A673 (cell line): ENCODE results near the gene OLIG2. TPM values are rescaled to one million over a fixed set of nuclear protein-coding genes. Genes with fewer than 3 reads are reported as not detected.

ENCODE experiments used
- BruUV-seq: library from RNA; stranded (reverse); fragments of 400-500 nt; replicated peaks from 2 replicates; lab custom pipeline; 2021; lab: Mats Ljungman, UMichigan
- CTCF ChIA-PET: fragments of 300-600 bp; sonication (Branson Sonifier 250); formaldehyde crosslinking; loops from one replicate; lab custom pipeline; 2022; ENCODE audit warnings: antibody characterized with exemption; lab: Charles Lee
- POLR2A ChIA-PET: fragments of 300-600 bp; sonication (Branson Sonifier 250); formaldehyde crosslinking; loops from one replicate; lab custom pipeline; 2022; ENCODE audit warnings: antibody characterized with exemption; ENCODE audit not compliant: low non-redundant PET; lab: Charles Lee
- DNase-seq: peaks from one replicate; pipeline ENCODE4 v3.0.0-alpha.2; 2015; ENCODE audit warnings: low spot score
- H3K27ac ChIP-seq: fragments of 200-600 bp; sonication (generic); 2 replicates; pipeline ENCODE4 v1.5.1; 2016; ENCODE audit warnings: mixed run types, low read depth, mild to moderate bottlenecking, mixed read lengths, antibody characterized with exemption, low read length; ENCODE audit not compliant: poor library complexity, severe bottlenecking
- H3K27me3 ChIP-seq: fragments of 200-600 bp; sonication (generic); replicated peaks from 2 replicates; pipeline ENCODE4 v1.6.1; 2017; ENCODE audit warnings: mixed run types, low read depth, mild to moderate bottlenecking, mixed read lengths, antibody characterized with exemption, low read length; ENCODE audit not compliant: insufficient read depth, poor library complexity
- H3K36me3 ChIP-seq: fragments of 200-600 bp; sonication (generic); 2 replicates; pipeline ENCODE4 v1.6.1; 2016; ENCODE audit warnings: mixed run types, mild to moderate bottlenecking, mixed read lengths, antibody characterized with exemption, low read length; ENCODE audit not compliant: insufficient read depth, poor library complexity, severe bottlenecking
- H3K4me1 ChIP-seq: fragments of 200-600 bp; sonication (generic); 2 replicates; pipeline ENCODE4 v1.6.1; 2017; ENCODE audit warnings: mixed run types, mild to moderate bottlenecking, mixed read lengths, antibody characterized with exemption, low read length; ENCODE audit not compliant: insufficient read depth, poor library complexity, severe bottlenecking
- H3K4me3 ChIP-seq: fragments of 200-600 bp; sonication (generic); 2 replicates; pipeline ENCODE4 v1.5.1; 2016; ENCODE audit warnings: low read depth, mixed run types, mild to moderate bottlenecking, mixed read lengths, low read length; ENCODE audit not compliant: poor library complexity, severe bottlenecking
- H3K9me3 ChIP-seq: fragments of 200-600 bp; sonication (generic); 2 replicates; pipeline ENCODE4 v1.6.1; 2016; ENCODE audit warnings: mixed run types, low read depth, mild to moderate bottlenecking, mixed read lengths, antibody characterized with exemption, low read length; ENCODE audit not compliant: poor library complexity, severe bottlenecking
- EZH2 ChIP-seq: fragments of 200-600 bp; sonication (generic); IDR thresholded peaks from 2 replicates; pipeline ENCODE4 v1.6.1; 2017; ENCODE audit warnings: borderline replicate concordance, low read depth, mild to moderate bottlenecking, mixed read lengths, antibody characterized with exemption, low read length; ENCODE audit not compliant: poor library complexity, severe bottlenecking
- intact Hi-C: fragments of 100-400 bp; cut with micrococcal nuclease; formaldehyde crosslinking; loops from one replicate; pipeline ENCODE4 v1.10.0; 2022; ENCODE audit not compliant: unreplicated experiment
- total RNA-seq: library from RNA; stranded (reverse); gene quantifications from 2 replicates; pipeline ENCODE4 v1.2.3, GENCODE V29; 2021
- TF ChIP-seq, protein P1 (sequence below): fragments of 300-800, 200-600 bp; sonication (generic); conservative IDR thresholded peaks from 2 replicates; pipeline ENCODE4 v1.5.1; 2017; ENCODE audit warnings: low read depth, mild to moderate bottlenecking, antibody characterized with exemption, low read length, moderate library complexity, mixed read lengths

OLIG2 gene
- total RNA-seq, 1 experiment from 2014 or later = not detected

DNA sequence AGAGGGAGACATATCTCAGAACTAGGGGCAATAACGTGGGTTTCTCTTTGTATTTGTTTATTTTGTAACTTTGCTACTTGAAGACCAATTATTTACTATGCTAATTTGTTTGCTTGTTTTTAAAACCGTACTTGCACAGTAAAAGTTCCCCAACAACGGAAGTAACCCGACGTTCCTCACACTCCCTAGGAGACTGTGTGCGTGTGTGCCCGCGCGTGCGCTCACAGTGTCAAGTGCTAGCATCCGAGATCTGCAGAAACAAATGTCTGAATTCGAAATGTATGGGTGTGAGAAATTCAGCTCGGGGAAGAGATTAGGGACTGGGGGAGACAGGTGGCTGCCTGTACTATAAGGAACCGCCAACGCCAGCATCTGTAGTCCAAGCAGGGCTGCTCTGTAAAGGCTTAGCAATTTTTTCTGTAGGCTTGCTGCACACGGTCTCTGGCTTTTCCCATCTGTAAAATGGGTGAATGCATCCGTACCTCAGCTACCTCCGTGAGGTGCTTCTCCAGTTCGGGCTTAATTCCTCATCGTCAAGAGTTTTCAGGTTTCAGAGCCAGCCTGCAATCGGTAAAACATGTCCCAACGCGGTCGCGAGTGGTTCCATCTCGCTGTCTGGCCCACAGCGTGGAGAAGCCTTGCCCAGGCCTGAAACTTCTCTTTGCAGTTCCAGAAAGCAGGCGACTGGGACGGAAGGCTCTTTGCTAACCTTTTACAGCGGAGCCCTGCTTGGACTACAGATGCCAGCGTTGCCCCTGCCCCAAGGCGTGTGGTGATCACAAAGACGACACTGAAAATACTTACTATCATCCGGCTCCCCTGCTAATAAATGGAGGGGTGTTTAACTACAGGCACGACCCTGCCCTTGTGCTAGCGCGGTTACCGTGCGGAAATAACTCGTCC is 1.3 kb upstream of the OLIG2 start:
- no peak for DNase-seq
- CTCF ChIA-PET = no interaction called here

DNA sequence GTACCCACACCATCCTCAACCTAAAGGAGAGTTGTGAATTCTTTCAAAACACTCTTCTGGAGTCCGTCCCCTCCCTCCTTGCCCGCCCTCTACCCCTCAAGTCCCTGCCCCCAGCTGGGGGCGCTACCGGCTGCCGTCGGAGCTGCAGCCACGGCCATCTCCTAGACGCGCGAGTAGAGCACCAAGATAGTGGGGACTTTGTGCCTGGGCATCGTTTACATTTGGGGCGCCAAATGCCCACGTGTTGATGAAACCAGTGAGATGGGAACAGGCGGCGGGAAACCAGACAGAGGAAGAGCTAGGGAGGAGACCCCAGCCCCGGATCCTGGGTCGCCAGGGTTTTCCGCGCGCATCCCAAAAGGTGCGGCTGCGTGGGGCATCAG is 638 bp upstream of the OLIG2 start:
- Histone ChIP-seq H3K4me1 (no peaks in the 10 kb centered on the region), H3K4me3 (no peak overlapping the region), H3K27ac (no peak overlapping the region), H3K36me3 (no peaks in the 10 kb centered on the region), H3K27me3 (peaks cover 99% of the 10 kb centered on the region), H3K9me3 (no peaks in the 10 kb centered on the region)
- POLR2A ChIA-PET = no interaction called here
- CTCF ChIA-PET = interaction anchor here (0.6 kb wide), 1 partner anchor 948 kb away, joined by 3 read pairs; no protein-coding TSS in a partner anchor
- no peak for DNase-seq
- TF ChIP-seq, protein P1, sequence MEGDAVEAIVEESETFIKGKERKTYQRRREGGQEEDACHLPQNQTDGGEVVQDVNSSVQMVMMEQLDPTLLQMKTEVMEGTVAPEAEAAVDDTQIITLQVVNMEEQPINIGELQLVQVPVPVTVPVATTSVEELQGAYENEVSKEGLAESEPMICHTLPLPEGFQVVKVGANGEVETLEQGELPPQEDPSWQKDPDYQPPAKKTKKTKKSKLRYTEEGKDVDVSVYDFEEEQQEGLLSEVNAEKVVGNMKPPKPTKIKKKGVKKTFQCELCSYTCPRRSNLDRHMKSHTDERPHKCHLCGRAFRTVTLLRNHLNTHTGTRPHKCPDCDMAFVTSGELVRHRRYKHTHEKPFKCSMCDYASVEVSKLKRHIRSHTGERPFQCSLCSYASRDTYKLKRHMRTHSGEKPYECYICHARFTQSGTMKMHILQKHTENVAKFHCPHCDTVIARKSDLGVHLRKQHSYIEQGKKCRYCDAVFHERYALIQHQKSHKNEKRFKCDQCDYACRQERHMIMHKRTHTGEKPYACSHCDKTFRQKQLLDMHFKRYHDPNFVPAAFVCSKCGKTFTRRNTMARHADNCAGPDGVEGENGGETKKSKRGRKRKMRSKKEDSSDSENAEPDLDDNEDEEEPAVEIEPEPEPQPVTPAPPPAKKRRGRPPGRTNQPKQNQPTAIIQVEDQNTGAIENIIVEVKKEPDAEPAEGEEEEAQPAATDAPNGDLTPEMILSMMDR = peak; percentile 19; the same call in 1 of the 2 replicates
- TF ChIP-seq EZH2 = no peak
- no TSS peak for BruUV-seq
- intact Hi-C loops = no loop called here

More for the DNA sequence above, 1.3 kb upstream of the OLIG2 start:
- BruUV-seq = no TSS peak
- Histone ChIP-seq H3K27ac (no peak overlapping the region), H3K4me3 (no peak overlapping the region), H3K4me1 (no peaks in the 10 kb centered on the region), H3K27me3 (peaks cover 99% of the 10 kb centered on the region), H3K9me3 (no peaks in the 10 kb centered on the region), H3K36me3 (no peaks in the 10 kb centered on the region)
- intact Hi-C loops = no loop called here
- peak; percentile 75 for TF ChIP-seq EZH2
- TF ChIP-seq, protein P1 = no peak
- POLR2A ChIA-PET = no interaction called here

DNA sequence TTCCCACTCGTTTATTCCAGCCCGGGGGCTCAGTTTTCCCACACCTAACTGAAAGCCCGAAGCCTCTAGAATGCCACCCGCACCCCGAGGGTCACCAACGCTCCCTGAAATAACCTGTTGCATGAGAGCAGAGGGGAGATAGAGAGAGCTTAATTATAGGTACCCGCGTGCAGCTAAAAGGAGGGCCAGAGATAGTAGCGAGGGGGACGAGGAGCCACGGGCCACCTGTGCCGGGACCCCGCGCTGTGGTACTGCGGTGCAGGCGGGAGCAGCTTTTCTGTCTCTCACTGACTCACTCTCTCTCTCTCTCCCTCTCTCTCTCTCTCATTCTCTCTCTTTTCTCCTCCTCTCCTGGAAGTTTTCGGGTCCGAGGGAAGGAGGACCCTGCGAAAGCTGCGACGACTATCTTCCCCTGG is 716 bp downstream of the OLIG2 start:
- Histone ChIP-seq H3K36me3 (no peaks in the 10 kb centered on the region), H3K27ac (no peak overlapping the region), H3K9me3 (no peaks in the 10 kb centered on the region), H3K4me3 (no peak overlapping the region), H3K27me3 (peaks cover 100% of the 10 kb centered on the region), H3K4me1 (no peaks in the 10 kb centered on the region)
- ChIA-PET CTCF (no interaction called here), POLR2A (no interaction called here)
- TF ChIP-seq, protein P1 = no peak
- peak; percentile 68 for TF ChIP-seq EZH2
- BruUV-seq = no TSS peak
- intact Hi-C loops = no loop called here
- DNase-seq = no peak
